Measurements from ENCODE around the gene KDM8. TPM values are rescaled to one million over a fixed set of nuclear protein-coding genes. Genes with fewer than 3 reads are reported as not detected.

The KDM8 gene
- total and polyA plus RNA-seq, 2 donors (not counting 1 experiment from before 2014, with no cell fraction given), result 7.5 to 37.4 TPM

GRCh38 chr16:27165576-27165975, 37.8 kb upstream of the KDM8 start:
- ATAC-seq (ENCODE audit: low read depth), result no peak
- H3K79me2 ChIP-seq (ENCODE audit: control insufficient read depth, insufficient read depth, low read length), result no peaks in the 10 kb centered on the region
- no peak overlapping the region for H3K9ac ChIP-seq (ENCODE audit: low read length)
- Mint-ChIP-seq H3K4me3 (no peak overlapping the region), H3K4me1 (peaks cover 11% of the 10 kb centered on the region), H3K27me3 (no peaks in the 10 kb centered on the region), H3K27ac (no peak overlapping the region), H3K9me3 (ENCODE audit: insufficient read depth) (peaks cover 6% of the 10 kb centered on the region)
- CTCF ChIA-PET, result interaction anchor here (1.3 to 1.9 kb wide), 3 partner anchors 10 to 14 kb away, joined by 3 to 6 read pairs (median 5); no protein-coding TSS in a partner anchor
- H3K27ac ChIP-seq (ENCODE audit: low read length in 2 of 2), result no peak overlapping the region
- no peak overlapping the region for H2AFZ ChIP-seq (ENCODE audit: insufficient read depth, low read depth, low read length, poor library complexity, severe bottlenecking)
- no peak overlapping the region for H3K4me3 ChIP-seq (ENCODE audit: control extremely low read depth in 1 of 5, extremely low read depth in 1 of 5, insufficient read depth in 1 of 5, low read depth in 2 of 5, low read length in 4 of 5)
- 75% methylated on average over 2 of the region's 3 CpGs for WGBS (ENCODE audit: insufficient coverage)
- H3K36me3 ChIP-seq (replicated peaks in 1 of 2; ENCODE audit: control extremely low read depth in 1 of 2, control insufficient read depth in 1 of 2, extremely low read depth in 1 of 2, insufficient read depth in 2 of 2, low read length in 1 of 2), result no peaks in the 10 kb centered on the region
- POLR2A ChIA-PET, result no interaction called here
- no peak for DNase-seq
- peaks cover 0 to 35% (median 16%) of the 10 kb centered on the region in 3 donors for H3K9me3 ChIP-seq (ENCODE audit: control extremely low read depth in 1 of 3, control insufficient read depth in 2 of 3, insufficient read depth in 1 of 3, low read length in 2 of 3)
- intact Hi-C loops (cut with micrococcal nuclease), result no loop called here
- H3K4me1 ChIP-seq (ENCODE audit: control insufficient read depth in 2 of 2, insufficient read depth in 2 of 2, low read length in 2 of 2), result peaks cover 5 to 8% of the 10 kb centered on the region in 2 donors
- TF ChIP-seq CTCF (IDR thresholded peaks at IDR 0.05), result no peak
- TF ChIP-seq EZH2 (IDR thresholded peaks at IDR 0.05; ENCODE audit: borderline replicate concordance, insufficient read depth, low read depth, low read length, poor library complexity, severe bottlenecking), result no peak
- no peaks in the 10 kb centered on the region for H4K20me1 ChIP-seq (ENCODE audit: control insufficient read depth, insufficient read depth, low read length, poor library complexity, severe bottlenecking)
- H3K4me2 ChIP-seq (replicated peaks; ENCODE audit: low read depth, low read length, poor library complexity, severe bottlenecking), result no peak overlapping the region
- H3K27me3 ChIP-seq (replicated peaks in 1 of 4; ENCODE audit: control extremely low read depth in 1 of 4, control insufficient read depth in 3 of 4, insufficient read depth in 4 of 4, low read length in 3 of 4), result no peaks in the 10 kb centered on the region

DNA sequence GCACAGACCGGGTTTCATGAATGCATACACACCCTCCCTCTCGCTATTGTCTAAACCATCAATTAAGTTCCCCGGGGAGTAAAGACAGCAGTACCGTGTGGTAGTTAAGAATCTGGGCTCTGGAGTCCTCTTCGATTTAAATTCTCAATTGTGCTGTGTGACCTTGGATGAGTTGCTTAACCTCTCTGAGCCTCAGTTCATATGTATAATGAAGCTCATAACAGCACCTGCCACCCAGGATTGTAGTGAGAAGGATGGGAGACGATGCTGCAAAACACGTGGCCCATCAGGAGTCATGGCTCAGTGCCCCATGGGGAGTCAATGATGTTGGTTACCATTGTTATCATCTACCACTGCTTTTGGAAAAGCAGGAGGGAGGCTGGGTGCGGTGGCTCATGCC, 34.5 kb upstream of the KDM8 start:
- no peaks in the 10 kb centered on the region for H3K27me3 ChIP-seq (replicated peaks in 1 of 4; ENCODE audit: control extremely low read depth in 1 of 4, control insufficient read depth in 3 of 4, insufficient read depth in 4 of 4, low read length in 3 of 4)
- no peaks in the 10 kb centered on the region for H3K79me2 ChIP-seq (ENCODE audit: control insufficient read depth, insufficient read depth, low read length)
- H4K20me1 ChIP-seq (ENCODE audit: control insufficient read depth, insufficient read depth, low read length, poor library complexity, severe bottlenecking), result no peaks in the 10 kb centered on the region
- H3K36me3 ChIP-seq (replicated peaks in 1 of 2; ENCODE audit: control extremely low read depth in 1 of 2, control insufficient read depth in 1 of 2, extremely low read depth in 1 of 2, insufficient read depth in 2 of 2, low read length in 1 of 2), result no peaks in the 10 kb centered on the region
- H3K4me1 ChIP-seq (ENCODE audit: control insufficient read depth in 2 of 2, insufficient read depth in 2 of 2, low read length in 2 of 2), result peaks cover 17 to 26% of the 10 kb centered on the region in 2 donors
- ChIA-PET CTCF (interaction anchor here (3.4 kb wide), 1 partner anchor 10 kb away, joined by 10 read pairs; no protein-coding TSS in a partner anchor), POLR2A (no interaction called here)
- TF ChIP-seq EZH2 (IDR thresholded peaks at IDR 0.05; ENCODE audit: borderline replicate concordance, insufficient read depth, low read depth, low read length, poor library complexity, severe bottlenecking) (no peak), CTCF (IDR thresholded peaks at IDR 0.05) (no peak)
- DNase-seq (no peak), ATAC-seq (ENCODE audit: low read depth) (no peak)
- H3K9me3 ChIP-seq (ENCODE audit: control extremely low read depth in 1 of 3, control insufficient read depth in 2 of 3, insufficient read depth in 1 of 3, low read length in 2 of 3), result peaks cover 0 to 17% (median 1%) of the 10 kb centered on the region in 3 donors
- H3K4me3 ChIP-seq (ENCODE audit: control extremely low read depth in 1 of 5, extremely low read depth in 1 of 5, insufficient read depth in 1 of 5, low read depth in 2 of 5, low read length in 4 of 5), result no peak overlapping the region
- Mint-ChIP-seq H3K27me3 (no peaks in the 10 kb centered on the region), H3K4me1 (peaks cover 23% of the 10 kb centered on the region), H3K9me3 (ENCODE audit: insufficient read depth) (no peaks in the 10 kb centered on the region), H3K27ac (no peak overlapping the region), H3K4me3 (no peak overlapping the region)
- H2AFZ ChIP-seq (ENCODE audit: insufficient read depth, low read depth, low read length, poor library complexity, severe bottlenecking), result no peak overlapping the region
- no peak overlapping the region for H3K9ac ChIP-seq (ENCODE audit: low read length)
- intact Hi-C loops (cut with micrococcal nuclease), result no loop called here
- no peak overlapping the region for H3K4me2 ChIP-seq (replicated peaks; ENCODE audit: low read depth, low read length, poor library complexity, severe bottlenecking)
- 100% methylated on average over 2 of the region's 8 CpGs for WGBS (ENCODE audit: insufficient coverage)
- no peak overlapping the region for H3K27ac ChIP-seq (ENCODE audit: low read length in 2 of 2)
